ENCODE measurements around the gene GDAP1L1. TPM values are rescaled to one million over a fixed set of nuclear protein-coding genes. Genes with fewer than 3 reads are reported as not detected.

Gene GDAP1L1
- polyA plus RNA-seq, 2 of the 4 experiments (the other 2 are of a cell fraction) = 0.06 to 0.13 TPM

DNA sequence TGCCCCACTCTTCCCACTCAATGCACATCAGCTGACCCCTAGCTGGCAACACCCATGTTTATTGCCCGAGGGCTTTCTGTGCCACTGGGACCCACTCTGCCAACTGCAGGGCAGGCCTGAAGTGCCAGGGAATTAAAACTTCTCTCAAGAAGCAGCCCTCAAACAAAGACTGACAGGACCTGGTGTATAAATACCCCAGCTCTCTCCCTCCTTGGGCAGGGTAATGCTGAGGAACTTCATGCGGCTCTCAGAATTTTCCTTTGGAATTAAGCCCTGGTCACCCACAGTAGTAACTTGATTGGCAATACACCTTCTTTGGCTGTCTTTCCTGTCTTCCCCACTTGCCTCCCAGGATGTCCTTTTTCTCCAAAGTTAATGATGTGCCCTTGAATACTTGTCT is 5.3 kb upstream of the GDAP1L1 start:
- ATAC-seq (no peak), DNase-seq (ENCODE audit: low read depth in 1 of 2, low spot score in 1 of 2) (no peak), FAIRE-seq (no peak)
- ChIA-PET CTCF (no interaction called here), POLR2A (no interaction called here)
- Histone ChIP-seq H3K4me1 (no peaks in the 10 kb centered on the region), H3K4me3 (no peak overlapping the region), H3K4me2 (no peak overlapping the region), H3K9me3 (no peaks in the 10 kb centered on the region), H3K27ac (no peak overlapping the region)
- 58% methylated on average over 2 of the region's 2 CpGs for WGBS (ENCODE audit: missing lambda C conversion rate)
- TF ChIP-seq HOXB5 (CRISPR knock-in tag; IDR thresholded peaks at IDR 0.05) (no peak), TP53 (CRISPR knock-in tag; IDR thresholded peaks at IDR 0.05) (no peak), MAFK (IDR thresholded peaks at IDR 0.05; ENCODE audit: partially characterized antibody) (no peak), JUNB (IDR thresholded peaks at IDR 0.05) (no peak), CBX8 (IDR thresholded peaks at IDR 0.05) (no peak), POLR2A (IDR thresholded peaks at IDR 0.05; ENCODE audit: low read length) (no peak), NFE2L2 (conservative IDR thresholded peaks at IDR 0.05; ENCODE audit: low read length) (no peak), CEBPB (IDR thresholded peaks at IDR 0.05) (no peak), EP300 (IDR thresholded peaks at IDR 0.05) (no peak), POLR2AphosphoS2 (conservative IDR thresholded peaks at IDR 0.05; ENCODE audit: low read length) (no peak), ZFP36 (IDR thresholded peaks at IDR 0.05; ENCODE audit: borderline replicate concordance, partially characterized antibody) (no peak), HDAC2 (IDR thresholded peaks at IDR 0.05) (no peak), HEYL (CRISPR knock-in tag; IDR thresholded peaks at IDR 0.05) (no peak), RNF2 (IDR thresholded peaks at IDR 0.05; ENCODE audit: borderline replicate concordance, low read depth) (no peak), ZC3H11A (IDR thresholded peaks at IDR 0.05) (no peak), MYC (IDR thresholded peaks at IDR 0.05; ENCODE audit: borderline replicate concordance, low read length) (no peak), ZSCAN20 (CRISPR knock-in tag; IDR thresholded peaks at IDR 0.05) (no peak)
- TF ChIP-seq, protein P1, sequence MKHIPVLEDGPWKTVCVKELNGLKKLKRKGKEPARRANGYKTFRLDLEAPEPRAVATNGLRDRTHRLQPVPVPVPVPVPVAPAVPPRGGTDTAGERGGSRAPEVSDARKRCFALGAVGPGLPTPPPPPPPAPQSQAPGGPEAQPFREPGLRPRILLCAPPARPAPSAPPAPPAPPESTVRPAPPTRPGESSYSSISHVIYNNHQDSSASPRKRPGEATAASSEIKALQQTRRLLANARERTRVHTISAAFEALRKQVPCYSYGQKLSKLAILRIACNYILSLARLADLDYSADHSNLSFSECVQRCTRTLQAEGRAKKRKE (CRISPR knock-in tag; IDR thresholded peaks at IDR 0.05; ENCODE audit: low read depth) = no peak
- TF ChIP-seq, protein P2, sequence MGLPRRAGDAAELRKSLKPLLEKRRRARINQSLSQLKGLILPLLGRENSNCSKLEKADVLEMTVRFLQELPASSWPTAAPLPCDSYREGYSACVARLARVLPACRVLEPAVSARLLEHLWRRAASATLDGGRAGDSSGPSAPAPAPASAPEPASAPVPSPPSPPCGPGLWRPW (IDR thresholded peaks at IDR 0.05) = no peak

DNA sequence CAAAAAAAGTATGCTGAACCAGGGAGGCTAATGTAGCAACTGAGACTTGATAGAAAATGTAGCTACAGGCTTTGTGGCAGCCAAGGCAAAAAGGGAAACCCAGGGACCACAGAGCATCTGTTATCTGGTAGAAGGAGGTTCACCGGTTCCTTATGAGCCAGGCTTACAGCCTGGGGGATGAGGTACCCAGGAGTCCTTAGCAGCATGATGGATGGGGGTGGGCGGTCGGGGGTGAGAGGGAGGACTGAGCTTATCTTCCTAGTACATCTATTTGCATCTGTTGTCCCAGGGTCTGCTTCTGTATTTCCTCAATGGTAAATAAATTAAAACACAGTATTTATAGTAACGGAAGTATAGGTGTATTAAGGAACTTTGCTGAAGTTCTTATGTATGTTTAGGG is 1.1 kb upstream of the GDAP1L1 start:
- FAIRE-seq (no peak), ATAC-seq (no peak), DNase-seq (ENCODE audit: low read depth in 1 of 2, low spot score in 1 of 2) (no peak)
- CTCF ChIA-PET = interaction anchor here (0.8 to 1.8 kb wide), 5 partner anchors 12 to 130 kb away, joined by 3 to 7 read pairs (median 4); partner anchors contain the start of gene FITM2
- no peaks in the 10 kb centered on the region for H3K4me1 ChIP-seq
- no peaks in the 10 kb centered on the region for H3K9me3 ChIP-seq
- POLR2A ChIA-PET = no interaction called here
- H3K27ac ChIP-seq = no peak overlapping the region
- H3K4me3 ChIP-seq = no peak overlapping the region
- TF ChIP-seq RFX5 (IDR thresholded peaks at IDR 0.05) (no peak), ZSCAN20 (CRISPR knock-in tag; IDR thresholded peaks at IDR 0.05) (no peak), ZFP36 (IDR thresholded peaks at IDR 0.05; ENCODE audit: borderline replicate concordance, partially characterized antibody) (no peak), KDM5A (IDR thresholded peaks at IDR 0.05) (no peak), EHF (CRISPR knock-in tag; IDR thresholded peaks at IDR 0.05) (no peak), SMC3 (IDR thresholded peaks at IDR 0.05) (no peak), POLR2AphosphoS2 (conservative IDR thresholded peaks at IDR 0.05; ENCODE audit: low read length) (no peak)
- TF ChIP-seq, protein P2 (IDR thresholded peaks at IDR 0.05) = no peak
- TF ChIP-seq, protein P3, sequence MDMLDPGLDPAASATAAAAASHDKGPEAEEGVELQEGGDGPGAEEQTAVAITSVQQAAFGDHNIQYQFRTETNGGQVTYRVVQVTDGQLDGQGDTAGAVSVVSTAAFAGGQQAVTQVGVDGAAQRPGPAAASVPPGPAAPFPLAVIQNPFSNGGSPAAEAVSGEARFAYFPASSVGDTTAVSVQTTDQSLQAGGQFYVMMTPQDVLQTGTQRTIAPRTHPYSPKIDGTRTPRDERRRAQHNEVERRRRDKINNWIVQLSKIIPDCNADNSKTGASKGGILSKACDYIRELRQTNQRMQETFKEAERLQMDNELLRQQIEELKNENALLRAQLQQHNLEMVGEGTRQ (IDR thresholded peaks at IDR 0.05) = no peak
- no peak overlapping the region for H3K4me2 ChIP-seq
- 29% methylated on average over 4 of the region's 4 CpGs for WGBS (ENCODE audit: missing lambda C conversion rate)
